Measurements from ENCODE around the gene KIF5C.

Gene KIF5C

GRCh38 chr2:149028377-149028776 lies 153.3 kb downstream of the KIF5C start:
- TF ChIP-seq RARB (CRISPR knock-in tag; IDR thresholded peaks at IDR 0.05) (no peak), ZC3H10 (CRISPR knock-in tag; IDR thresholded peaks at IDR 0.05) (no peak), ZNF8 (CRISPR knock-in tag; IDR thresholded peaks at IDR 0.05) (no peak), TOX (CRISPR knock-in tag; IDR thresholded peaks at IDR 0.05; ENCODE audit: borderline replicate concordance) (no peak), SNAI2 (CRISPR knock-in tag; IDR thresholded peaks at IDR 0.05) (no peak), GLIS3 (CRISPR knock-in tag; IDR thresholded peaks at IDR 0.05) (no peak), ZFP3 (CRISPR knock-in tag; IDR thresholded peaks at IDR 0.05) (no peak), PATZ1 (CRISPR knock-in tag; IDR thresholded peaks at IDR 0.05; ENCODE audit: borderline replicate concordance) (no peak), PPARA (CRISPR knock-in tag; IDR thresholded peaks at IDR 0.05; ENCODE audit: borderline replicate concordance) (no peak), OSR1 (CRISPR knock-in tag; IDR thresholded peaks at IDR 0.05) (no peak), ISL1 (CRISPR knock-in tag; IDR thresholded peaks at IDR 0.05) (no peak), ESRRG (CRISPR knock-in tag; IDR thresholded peaks at IDR 0.05) (no peak), CSRNP3 (CRISPR knock-in tag; IDR thresholded peaks at IDR 0.05) (no peak), ZNF70 (CRISPR knock-in tag; IDR thresholded peaks at IDR 0.05) (no peak), ZFP30 (CRISPR knock-in tag; IDR thresholded peaks at IDR 0.05) (no peak), CREB5 (CRISPR knock-in tag; IDR thresholded peaks at IDR 0.05; ENCODE audit: low read depth) (no peak), TSHZ2 (CRISPR knock-in tag; IDR thresholded peaks at IDR 0.05) (no peak), CSDC2 (CRISPR knock-in tag; IDR thresholded peaks at IDR 0.05) (no peak), ZNF565 (CRISPR knock-in tag; conservative IDR thresholded peaks at IDR 0.05; ENCODE audit: low read depth) (no peak)
- no peak for ATAC-seq

- TF ChIP-seq ZC3H10 (CRISPR knock-in tag; IDR thresholded peaks at IDR 0.05) (no peak), ZFP30 (CRISPR knock-in tag; IDR thresholded peaks at IDR 0.05) (no peak)
- ATAC-seq: no peak
These were observed 153.9 kb downstream of the KIF5C start for GRCh38 chr2:149028891-149029290.

- TF ChIP-seq ZC3H10 (CRISPR knock-in tag; IDR thresholded peaks at IDR 0.05) (no peak), ZNF8 (CRISPR knock-in tag; IDR thresholded peaks at IDR 0.05) (no peak), CREB5 (CRISPR knock-in tag; IDR thresholded peaks at IDR 0.05; ENCODE audit: low read depth) (no peak), ZFP30 (CRISPR knock-in tag; IDR thresholded peaks at IDR 0.05) (no peak)
- no peak for ATAC-seq
These were observed 154.4 kb downstream of the KIF5C start for GRCh38 chr2:149029307-149029965.

- TF ChIP-seq PPARA (CRISPR knock-in tag; IDR thresholded peaks at IDR 0.05; ENCODE audit: borderline replicate concordance) (no peak), TOX (CRISPR knock-in tag; IDR thresholded peaks at IDR 0.05; ENCODE audit: borderline replicate concordance) (no peak), CSDC2 (CRISPR knock-in tag; IDR thresholded peaks at IDR 0.05) (no peak), ZFP3 (CRISPR knock-in tag; IDR thresholded peaks at IDR 0.05) (no peak), ZNF8 (CRISPR knock-in tag; IDR thresholded peaks at IDR 0.05) (no peak), GLIS3 (CRISPR knock-in tag; IDR thresholded peaks at IDR 0.05) (no peak), ARNTL (CRISPR knock-in tag; IDR thresholded peaks at IDR 0.05; ENCODE audit: borderline replicate concordance, low read depth) (no peak), PATZ1 (CRISPR knock-in tag; IDR thresholded peaks at IDR 0.05; ENCODE audit: borderline replicate concordance) (no peak), ESRRG (CRISPR knock-in tag; IDR thresholded peaks at IDR 0.05) (no peak), ZNF565 (CRISPR knock-in tag; conservative IDR thresholded peaks at IDR 0.05; ENCODE audit: low read depth) (no peak), ISL1 (CRISPR knock-in tag; IDR thresholded peaks at IDR 0.05) (no peak), ZFP30 (CRISPR knock-in tag; IDR thresholded peaks at IDR 0.05) (no peak)
- ATAC-seq: no peak
These were observed 156.4 kb downstream of the KIF5C start for GRCh38 chr2:149031396-149031795.

All from SK-N-SH treated with all-trans-retinoic acid at 6 μM for 48 hours (cell line).